HepG2 (cell line): ENCODE results near the gene DPYSL3.

Experiments
- CEBPB ChIP-seq: IDR thresholded peaks from 2 replicates; pipeline ENCODE4 v1.6.1; 2011; ENCODE audit warnings: low read depth, low read length, improper control_type of control experiment, borderline replicate concordance
- CTCF ChIP-seq: sonication (generic); formaldehyde crosslinking; IDR thresholded peaks from 2 replicates; pipeline ENCODE4 v1.5.0; 2020; ENCODE audit warnings: mild to moderate bottlenecking, missing genetic modification reagents, moderate library complexity
- DDIT3 ChIP-seq: sonication (generic); formaldehyde crosslinking; IDR thresholded peaks from 2 replicates; pipeline ENCODE4 v1.4.0; 2020; ENCODE audit warnings: mild to moderate bottlenecking, missing genetic modification reagents
- EZH2 ChIP-seq: conservative IDR thresholded peaks from 2 replicates; pipeline ENCODE4 v1.6.1; 2012; ENCODE audit warnings: mild to moderate bottlenecking, low read depth, low read length, moderate library complexity
- GPBP1L1 ChIP-seq: sonication (generic); formaldehyde crosslinking; IDR thresholded peaks from 2 replicates; pipeline ENCODE4 v1.5.0; 2020; ENCODE audit warnings: mild to moderate bottlenecking, missing genetic modification reagents
- POLR2A ChIP-seq, 2 experiments: IDR thresholded peaks; 2 replicates each; pipeline ENCODE4 v1.6.1; 2011; ENCODE audit warnings: low read depth in 2 of 2, low read length in 2 of 2, mild to moderate bottlenecking in 1 of 2, moderate library complexity in 1 of 2; ENCODE audit not compliant: insufficient read depth in 1 of 2
- PRMT3 ChIP-seq: sonication (generic); formaldehyde crosslinking; IDR thresholded peaks from 2 replicates; pipeline ENCODE4 v1.8.1; 2022; ENCODE audit warnings: low read depth, mild to moderate bottlenecking, moderate library complexity, missing genetic modification reagents, borderline replicate concordance
- SUZ12 ChIP-seq: fragments of 150-350 bp; IDR thresholded peaks from 2 replicates; pipeline ENCODE4 v1.6.1; 2014; ENCODE audit warnings: low read depth, low read length
- YY1 ChIP-seq: IDR thresholded peaks from 2 replicates; pipeline ENCODE4 v1.6.1; 2011; ENCODE audit warnings: low read length, low read depth, moderate library complexity, mild to moderate bottlenecking; ENCODE audit not compliant: insufficient read depth, insufficient replicate concordance
- ZBTB21 ChIP-seq: sonication (generic); formaldehyde crosslinking; IDR thresholded peaks from 2 replicates; pipeline ENCODE4 v1.4.0; 2020; ENCODE audit warnings: missing genetic modification reagents
- ZNF121 ChIP-seq: sonication (generic); formaldehyde crosslinking; IDR thresholded peaks from 2 replicates; pipeline ENCODE4 v1.5.0; 2020; ENCODE audit warnings: mild to moderate bottlenecking, missing genetic modification reagents
- ZNF33B ChIP-seq: sonication (generic); formaldehyde crosslinking; IDR thresholded peaks from 2 replicates; pipeline ENCODE4 v1.5.1; 2020; ENCODE audit warnings: mild to moderate bottlenecking, missing genetic modification reagents
- ZSCAN22 ChIP-seq: sonication (generic); formaldehyde crosslinking; IDR thresholded peaks from 2 replicates; pipeline ENCODE4 v1.4.0; 2020; ENCODE audit warnings: mild to moderate bottlenecking, missing genetic modification reagents

- TF ChIP-seq GPBP1L1 (CRISPR knock-in tag) (no peak), ZNF121 (CRISPR knock-in tag) (no peak), POLR2A (IDR thresholded peaks at IDR 0.05; ENCODE audit: insufficient read depth in 1 of 2, low read depth in 2 of 2, low read length in 2 of 2) (no peak), ZBTB21 (CRISPR knock-in tag) (no peak), DDIT3 (CRISPR knock-in tag) (no peak), YY1 (no peak), CTCF (CRISPR knock-in tag) (no peak), ZSCAN22 (CRISPR knock-in tag) (no peak), EZH2 (no peak), SUZ12 (no peak), CEBPB (no peak), ZNF33B (CRISPR knock-in tag) (no peak), PRMT3 (CRISPR knock-in tag) (no peak)
Observed at GRCh38 chr5:147454996-147455677, 54.7 kb downstream of the DPYSL3 start.
